Fibroblast of the aortic adventitia (primary cell): ENCODE results near the gene CDHR1. TPM values are rescaled to one million over a fixed set of nuclear protein-coding genes. Genes with fewer than 3 reads are reported as not detected.
A peak's percentile ranks its signal among the peaks of the same experiment; 100 is the strongest.
"Not testable (repeated sequence)": the region's sequence is repeated elsewhere in the genome, so short reads cannot be mapped to it uniquely, and the experiment has no call there.

ENCODE experiments used
- DNase-seq: peaks from one replicate; pipeline ENCODE4 v3.0.0-alpha.2; 2010; ENCODE audit warnings: low read depth
- H3K4me3 ChIP-seq: 2 replicates; pipeline ENCODE4 v1.5.1; 2011; ENCODE audit warnings: low read depth, mild to moderate bottlenecking, control low read depth, low read length, moderate library complexity
- total RNA-seq: library from RNA; depleted of rRNA; stranded (reverse); fragments of >200 nt; gene quantifications from 2 replicates; pipeline ENCODE4 v1.2.3, GENCODE V29; 2012; ENCODE audit warnings: low replicate concordance
- TF ChIP-seq, protein P1 (sequence below): IDR thresholded peaks from 2 replicates; pipeline ENCODE4 v1.5.1; 2011; ENCODE audit warnings: mild to moderate bottlenecking, low read length, control low read depth, inconsistent platforms; ENCODE audit not compliant: insufficient read depth

The CDHR1 gene
- total RNA-seq, 1 donor = not detected

DNA sequence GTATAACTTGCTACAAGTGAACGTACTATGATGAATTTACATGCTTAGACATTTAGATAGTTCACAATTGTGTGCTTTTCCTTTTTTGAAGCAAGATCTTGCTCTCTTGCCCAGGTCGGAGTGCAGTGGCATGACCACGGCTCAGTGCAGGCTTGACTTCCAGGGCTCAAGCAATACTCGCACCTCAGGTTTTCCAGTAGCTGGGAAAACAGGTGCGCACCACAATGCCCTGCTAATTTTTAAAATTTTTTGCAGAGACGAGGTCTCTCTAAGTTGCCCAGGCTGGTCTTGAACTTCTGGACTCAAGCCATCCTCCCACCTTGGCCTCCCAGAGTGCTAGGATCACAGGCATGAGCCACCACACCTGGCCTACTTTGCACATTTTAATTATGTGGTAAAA lies 18.9 kb upstream of the CDHR1 start:
- TF ChIP-seq, protein P1, sequence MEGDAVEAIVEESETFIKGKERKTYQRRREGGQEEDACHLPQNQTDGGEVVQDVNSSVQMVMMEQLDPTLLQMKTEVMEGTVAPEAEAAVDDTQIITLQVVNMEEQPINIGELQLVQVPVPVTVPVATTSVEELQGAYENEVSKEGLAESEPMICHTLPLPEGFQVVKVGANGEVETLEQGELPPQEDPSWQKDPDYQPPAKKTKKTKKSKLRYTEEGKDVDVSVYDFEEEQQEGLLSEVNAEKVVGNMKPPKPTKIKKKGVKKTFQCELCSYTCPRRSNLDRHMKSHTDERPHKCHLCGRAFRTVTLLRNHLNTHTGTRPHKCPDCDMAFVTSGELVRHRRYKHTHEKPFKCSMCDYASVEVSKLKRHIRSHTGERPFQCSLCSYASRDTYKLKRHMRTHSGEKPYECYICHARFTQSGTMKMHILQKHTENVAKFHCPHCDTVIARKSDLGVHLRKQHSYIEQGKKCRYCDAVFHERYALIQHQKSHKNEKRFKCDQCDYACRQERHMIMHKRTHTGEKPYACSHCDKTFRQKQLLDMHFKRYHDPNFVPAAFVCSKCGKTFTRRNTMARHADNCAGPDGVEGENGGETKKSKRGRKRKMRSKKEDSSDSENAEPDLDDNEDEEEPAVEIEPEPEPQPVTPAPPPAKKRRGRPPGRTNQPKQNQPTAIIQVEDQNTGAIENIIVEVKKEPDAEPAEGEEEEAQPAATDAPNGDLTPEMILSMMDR = no peak
- H3K4me3 ChIP-seq = no peak overlapping the region
- DNase-seq = no peak

DNA sequence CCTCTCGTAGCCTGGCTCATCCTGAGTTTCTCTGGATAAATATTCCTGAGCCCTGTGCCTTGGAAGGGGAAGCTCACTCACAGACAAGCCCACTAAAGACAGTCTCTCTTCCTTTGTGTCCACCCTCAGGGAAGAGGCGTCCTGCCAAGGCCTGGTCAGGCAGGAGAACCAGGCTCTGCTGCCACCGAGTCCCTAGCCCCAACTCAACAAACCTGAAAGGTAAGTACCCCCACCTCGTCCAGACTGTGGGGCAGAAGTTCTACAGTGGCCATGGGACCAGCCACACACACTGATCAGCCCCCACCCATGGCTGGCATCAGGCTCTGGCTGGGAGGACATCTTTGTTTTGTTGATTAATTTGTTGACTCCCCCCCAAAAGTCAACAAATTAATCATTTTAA lies 18.0 kb upstream of the CDHR1 start:
- TF ChIP-seq, protein P1 = no peak
- H3K4me3 ChIP-seq = no peak overlapping the region
- DNase-seq = no peak

DNA sequence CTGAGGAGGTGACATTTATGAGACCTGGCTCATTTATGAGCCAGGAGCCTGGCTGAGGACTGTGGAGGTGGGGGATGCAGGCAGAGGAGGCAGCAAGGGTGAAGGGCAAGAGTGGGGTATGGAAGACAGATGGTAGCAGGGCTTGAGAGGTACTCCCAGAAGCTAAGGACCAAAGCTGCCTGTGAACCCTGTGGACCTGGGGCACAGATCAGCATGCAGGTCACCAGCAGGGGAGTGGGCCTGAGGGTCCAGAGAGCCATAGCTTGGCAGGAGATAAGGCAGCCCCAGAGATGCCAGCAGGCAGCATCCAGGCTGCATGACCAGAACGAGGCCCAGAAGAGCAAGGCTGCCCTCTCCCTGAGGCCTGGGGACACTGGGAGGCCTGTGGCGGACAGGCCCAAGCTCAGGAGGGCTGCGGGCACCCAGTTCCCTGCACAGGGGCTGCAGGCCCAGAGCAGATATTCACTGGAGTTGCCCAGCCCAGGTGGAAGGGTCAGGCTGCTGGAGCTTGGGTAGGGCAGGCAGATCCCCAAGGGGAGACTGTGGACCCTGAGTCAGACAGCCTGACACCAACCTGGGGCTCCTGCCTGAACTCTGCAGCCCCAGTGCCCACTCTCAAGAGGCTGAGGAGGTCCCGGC lies 17.4 kb upstream of the CDHR1 start:
- TF ChIP-seq, protein P1 = no peak
- DNase-seq = no peak
- no peak overlapping the region for H3K4me3 ChIP-seq

DNA sequence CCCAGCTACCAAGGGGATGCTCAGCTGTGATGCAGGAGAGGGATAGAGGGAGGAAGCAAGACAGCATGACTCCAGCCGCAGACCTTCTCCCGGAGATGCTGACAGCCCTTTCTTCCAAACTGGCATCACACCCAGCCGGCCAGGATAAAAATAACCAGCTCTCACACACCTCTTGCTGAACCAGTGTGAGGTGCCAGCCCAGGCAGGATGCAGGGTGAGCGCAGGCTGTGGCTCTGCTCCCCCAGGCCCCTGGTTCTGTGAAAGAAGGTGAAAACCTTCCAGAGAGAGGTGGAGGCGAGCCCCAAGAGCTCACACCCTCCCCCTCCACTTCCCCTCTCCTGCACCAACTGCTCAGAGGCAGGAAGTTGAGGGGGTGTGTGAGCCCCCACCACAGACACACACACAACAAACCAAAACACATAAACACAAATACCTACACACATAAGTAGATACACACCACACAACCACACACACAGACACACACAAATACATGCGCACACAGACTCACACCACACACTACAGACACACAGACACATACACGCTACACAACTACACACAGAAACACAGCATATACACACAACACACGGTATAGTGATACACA lies 16.7 kb upstream of the CDHR1 start:
- TF ChIP-seq, protein P1 = no peak
- no peak overlapping the region for H3K4me3 ChIP-seq
- DNase-seq = no peak

DNA sequence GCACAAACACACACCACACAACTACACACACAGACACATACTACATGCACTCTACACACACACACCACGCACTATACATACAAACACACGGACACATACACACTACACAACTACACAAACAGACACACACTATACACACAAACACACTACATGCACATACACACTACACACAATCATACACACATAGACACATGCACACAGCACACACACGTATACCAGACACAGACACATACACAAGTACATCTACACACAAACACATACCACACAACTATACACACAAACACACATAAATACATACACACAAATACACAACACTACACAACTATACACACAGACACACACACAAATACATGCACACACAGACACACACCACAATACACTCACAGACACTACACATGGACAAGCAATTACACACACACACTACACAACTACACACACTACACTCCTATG lies 16.2 kb upstream of the CDHR1 start:
- H3K4me3 ChIP-seq = no peak overlapping the region
- DNase-seq = no peak
- TF ChIP-seq, protein P1 = no peak

DNA sequence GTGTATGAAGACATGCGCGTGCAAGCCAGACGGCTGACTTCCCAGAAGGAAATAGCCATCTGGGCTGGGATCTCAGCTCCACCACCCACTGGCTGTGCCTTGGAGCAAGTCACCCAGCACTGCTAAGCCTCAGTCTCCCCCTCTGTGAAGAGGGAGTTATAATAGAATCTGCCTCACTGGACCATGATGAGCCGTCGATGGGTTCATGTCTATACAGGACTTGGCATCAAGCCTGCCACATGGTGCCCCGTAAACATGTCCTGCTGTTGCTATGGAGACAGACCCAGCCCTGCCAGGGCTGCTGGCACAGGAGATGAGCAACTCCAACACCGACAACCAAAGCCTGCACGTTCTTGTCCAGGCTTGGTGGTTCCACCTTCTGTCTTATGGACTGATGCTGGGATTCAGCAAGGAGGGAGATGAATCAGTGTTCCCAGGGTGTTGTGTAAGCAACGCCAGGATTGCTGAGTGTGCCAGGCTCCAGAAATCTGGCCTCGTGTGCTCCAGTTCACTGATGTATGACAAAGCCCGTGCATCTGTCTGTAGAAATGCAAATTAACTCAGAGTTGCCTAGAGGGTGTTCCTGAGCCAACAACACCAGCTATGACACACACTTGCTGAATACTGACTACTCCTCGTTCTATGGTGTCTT lies 15.2 kb upstream of the CDHR1 start:
- TF ChIP-seq, protein P1 = no peak
- DNase-seq = peak; percentile 22

DNA sequence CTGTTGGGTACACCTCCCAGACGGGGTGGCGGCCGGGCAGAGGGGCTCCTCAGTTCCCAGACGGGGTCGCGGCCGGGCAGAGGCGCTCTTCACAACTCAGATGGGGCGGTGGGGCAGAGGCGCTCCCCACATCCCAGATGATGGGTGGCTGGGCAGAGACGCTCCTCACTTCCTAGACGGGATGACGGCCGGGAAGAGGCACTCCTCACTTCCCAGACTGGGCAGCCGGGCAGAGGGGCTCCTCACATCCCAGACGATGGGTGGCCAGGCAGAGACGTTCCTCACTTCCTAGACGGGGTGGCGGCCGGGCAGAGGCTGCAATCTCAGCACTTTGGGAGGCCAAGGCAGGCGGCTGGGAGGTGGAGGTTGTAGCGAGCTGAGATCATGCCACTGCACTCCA lies 14.0 kb upstream of the CDHR1 start:
- H3K4me3 ChIP-seq, DNase-seq: not testable (repeated sequence)

More for the DNA sequence above, 15.2 kb upstream of the CDHR1 start:
- H3K4me3 ChIP-seq = no peak overlapping the region
